ENCODE data around the gene SPRR3.

SPRR3 gene

GRCh38 chr1:153049211-153049610 lies 47.7 kb downstream of the SPRR3 start:
- no peak for DNase-seq (ENCODE audit: low read depth in 2 of 2)
